GM18870 (cell line): Measurements from ENCODE around the gene TNS1.

ENCODE experiments used
- ATAC-seq: cut with Tn5 transposase; IDR thresholded peaks from one replicate; pipeline ENCODE4 v1.9.1; 2021; ENCODE audit warnings: moderate library complexity; ENCODE audit not compliant: unreplicated experiment

Gene TNS1

DNA sequence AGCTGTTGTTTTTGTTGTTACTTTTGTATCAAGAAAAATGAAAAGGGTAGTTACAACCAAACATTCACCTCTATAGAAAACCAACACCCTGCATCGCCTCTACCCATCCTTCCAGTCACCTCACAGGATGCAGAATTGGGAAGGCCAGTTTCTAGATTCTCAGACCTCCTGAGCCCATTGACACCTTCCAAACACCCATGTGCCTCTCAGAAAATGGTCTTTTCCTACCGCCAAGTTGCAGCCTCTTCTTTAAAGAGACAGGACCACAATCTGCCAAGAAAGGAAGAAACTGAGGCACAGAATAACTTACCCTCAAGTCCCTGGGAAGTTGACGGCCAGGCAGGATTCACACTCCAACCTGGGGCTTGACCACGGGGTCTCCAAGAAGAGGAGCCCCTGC, 101.4 kb downstream of the TNS1 start:
- ATAC-seq, result no peak

DNA sequence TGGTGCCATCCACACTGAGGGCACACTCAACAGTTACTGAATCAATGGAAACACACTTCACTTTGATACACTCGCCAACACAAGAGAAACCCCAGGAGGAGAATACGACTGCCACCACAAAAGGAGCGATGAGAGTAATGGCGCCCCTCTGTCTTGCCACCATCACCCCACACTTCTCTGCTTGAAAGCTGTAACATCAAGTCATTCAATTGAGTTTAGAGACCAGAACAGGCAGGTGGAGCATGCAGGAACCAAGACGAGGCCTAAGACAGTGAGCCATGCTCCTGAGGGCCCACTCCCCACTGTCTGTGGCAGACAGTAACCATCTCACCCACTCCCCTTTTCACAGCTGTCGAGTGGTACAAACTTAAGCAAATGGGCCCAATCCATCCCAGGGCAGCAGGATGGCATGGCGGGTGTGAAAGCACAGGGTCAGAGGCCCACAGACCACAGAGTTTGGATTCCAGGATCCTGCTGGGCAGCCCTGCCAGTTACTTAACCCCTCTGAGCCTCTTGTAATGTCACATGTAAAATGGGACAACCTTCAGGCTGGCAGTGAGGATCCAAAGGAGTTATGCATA, 101.9 kb downstream of the TNS1 start:
- no peak for ATAC-seq

DNA sequence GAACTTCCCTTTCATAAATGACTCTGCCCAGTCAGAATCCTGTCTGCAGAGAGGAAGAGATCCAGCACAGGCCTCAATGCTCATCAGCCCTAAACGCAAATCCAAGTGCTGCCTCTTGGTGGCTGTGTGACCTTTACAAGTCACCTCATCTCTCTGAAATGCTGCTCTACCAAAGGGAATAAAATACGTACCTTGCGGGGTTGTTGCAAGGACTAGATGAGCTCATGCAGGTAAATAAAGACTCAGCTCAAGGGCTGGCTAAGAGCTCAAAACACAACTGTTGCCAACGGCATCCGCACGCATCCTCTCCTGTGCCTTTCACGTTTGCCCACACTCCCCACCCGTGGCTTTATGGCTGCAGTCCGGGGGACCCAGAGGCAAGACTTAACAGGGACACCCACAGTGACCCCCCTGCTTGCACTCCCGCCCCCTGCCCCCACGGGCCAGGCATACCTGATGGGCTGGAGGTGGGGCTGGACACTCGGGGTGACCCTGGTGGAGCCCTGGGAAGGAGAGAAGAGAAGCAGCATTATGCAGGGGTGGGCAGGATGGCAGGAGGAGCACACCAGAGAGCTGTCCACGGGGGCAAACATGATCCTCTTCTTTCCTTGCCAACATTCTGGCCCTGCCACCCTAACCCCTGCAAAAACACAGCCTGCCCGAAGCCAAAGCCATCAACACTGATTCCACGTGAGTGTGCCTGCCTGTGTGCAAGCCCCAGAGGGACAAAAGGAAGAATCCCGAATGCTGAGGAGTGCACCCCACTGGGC, 102.6 kb downstream of the TNS1 start:
- ATAC-seq, result no peak

DNA sequence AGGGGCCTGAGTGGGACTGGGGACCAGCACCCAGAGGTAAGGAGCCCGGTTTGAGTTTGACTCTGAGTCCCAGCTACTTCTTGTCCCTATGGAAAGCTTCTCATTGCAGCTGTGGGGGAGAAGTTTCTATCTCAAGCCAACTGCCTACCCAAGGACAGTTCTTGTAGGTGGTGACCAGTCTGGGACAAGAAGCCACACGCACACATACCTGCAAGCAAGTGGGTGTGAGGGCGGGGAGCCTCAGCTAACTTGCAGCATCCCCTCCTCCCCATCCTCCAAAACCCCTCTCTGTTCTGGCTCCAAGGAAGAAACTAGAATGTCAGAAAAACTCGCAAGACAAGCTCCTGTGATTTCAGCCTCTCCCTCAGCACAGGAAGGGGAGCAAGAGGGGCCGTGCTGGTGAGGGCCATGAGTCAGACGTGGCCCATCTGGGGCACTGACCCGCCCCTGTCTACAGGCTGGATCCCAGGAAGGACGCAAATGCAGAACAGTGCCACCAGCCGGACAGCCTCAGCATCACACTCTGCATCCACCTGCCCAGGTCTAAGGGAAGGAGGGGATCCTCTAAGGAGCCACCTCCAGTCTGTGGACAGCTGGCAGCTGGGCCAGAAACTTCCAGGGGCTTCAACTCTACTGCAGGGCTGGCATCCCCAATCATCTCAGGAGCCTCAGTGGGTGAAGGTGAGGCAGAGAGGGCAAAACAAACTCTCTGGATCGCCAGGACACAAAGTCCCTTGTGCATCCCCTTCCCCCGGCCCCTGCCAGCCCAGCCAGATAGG, 103.4 kb downstream of the TNS1 start:
- no peak for ATAC-seq

DNA sequence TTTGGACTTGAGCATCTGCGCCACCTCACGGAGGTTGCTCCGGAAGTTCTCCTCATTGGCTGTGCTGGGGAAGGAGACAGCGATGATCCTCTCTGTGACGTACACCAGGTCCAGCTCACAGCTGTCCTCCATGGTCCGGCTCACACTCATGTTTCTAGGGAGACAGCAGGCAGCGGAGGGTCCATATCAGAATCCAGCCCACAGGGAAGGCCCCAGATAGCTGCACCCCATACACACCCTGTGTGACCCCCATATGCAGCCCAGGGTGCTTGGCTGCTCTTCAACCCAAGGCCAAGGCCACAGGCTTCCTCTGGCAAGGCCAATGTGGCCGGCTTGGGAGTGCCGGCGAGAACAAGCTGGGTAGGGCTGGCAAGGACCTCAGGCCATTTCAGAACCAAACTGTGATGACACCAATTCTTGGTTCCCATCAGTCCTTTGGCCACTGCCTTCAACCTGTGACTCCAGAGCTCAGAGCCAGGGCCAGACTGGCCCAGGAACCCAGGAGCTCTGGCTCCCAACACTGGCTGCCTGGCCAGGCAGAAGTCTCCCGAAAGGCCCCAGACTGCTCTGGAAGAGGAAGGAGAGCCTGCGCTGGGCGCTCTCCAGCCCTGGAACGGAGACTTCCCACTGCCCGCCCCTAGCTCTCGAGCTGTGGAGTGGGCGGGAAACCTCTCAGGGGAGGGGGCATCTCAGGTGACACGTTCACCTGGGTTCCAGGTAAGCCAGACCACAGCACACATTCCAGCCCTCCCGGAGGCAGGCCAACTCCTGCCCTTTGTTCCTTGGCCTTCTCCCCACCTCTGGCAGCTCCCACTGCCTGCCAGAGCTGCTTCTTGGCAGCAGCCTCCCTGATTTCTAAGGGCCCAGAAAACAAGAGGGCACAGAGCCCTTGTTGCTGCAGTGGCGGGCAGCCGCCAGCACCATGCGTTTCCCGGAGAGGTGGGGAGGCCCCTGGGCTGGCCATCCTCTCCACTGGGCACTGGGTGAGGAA, 104.7 kb downstream of the TNS1 start:
- no peak for ATAC-seq

DNA sequence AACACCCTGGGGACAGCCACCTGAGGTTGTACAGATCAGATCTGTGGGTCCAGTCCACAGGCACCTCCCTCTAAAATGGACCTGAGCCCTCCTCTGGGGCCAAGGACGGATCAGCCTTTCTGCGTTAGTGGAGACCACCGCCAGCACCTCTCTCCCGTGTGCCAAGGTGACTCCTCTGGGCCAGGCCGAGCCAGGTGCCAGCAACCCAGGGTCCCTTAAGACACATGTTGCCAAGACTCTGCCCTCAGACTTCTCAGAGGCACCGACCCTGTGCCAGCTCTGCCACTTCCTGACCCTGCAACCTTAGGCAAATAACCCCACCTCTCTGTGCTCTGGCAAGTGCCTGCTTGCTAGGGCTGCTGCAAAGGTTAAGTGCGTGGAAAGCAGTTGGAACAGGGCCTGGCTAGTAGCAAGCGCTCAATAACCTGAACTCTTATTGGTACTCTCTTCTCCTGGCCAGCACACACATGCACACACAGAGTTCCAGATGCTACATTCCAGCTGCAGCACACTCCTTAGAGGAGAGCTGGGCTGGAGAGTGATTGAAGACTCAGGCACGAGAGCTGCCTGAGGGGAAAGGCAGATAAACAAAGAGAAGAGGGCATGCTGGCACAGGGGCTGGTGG, 105.6 kb downstream of the TNS1 start:
- ATAC-seq, result no peak

DNA sequence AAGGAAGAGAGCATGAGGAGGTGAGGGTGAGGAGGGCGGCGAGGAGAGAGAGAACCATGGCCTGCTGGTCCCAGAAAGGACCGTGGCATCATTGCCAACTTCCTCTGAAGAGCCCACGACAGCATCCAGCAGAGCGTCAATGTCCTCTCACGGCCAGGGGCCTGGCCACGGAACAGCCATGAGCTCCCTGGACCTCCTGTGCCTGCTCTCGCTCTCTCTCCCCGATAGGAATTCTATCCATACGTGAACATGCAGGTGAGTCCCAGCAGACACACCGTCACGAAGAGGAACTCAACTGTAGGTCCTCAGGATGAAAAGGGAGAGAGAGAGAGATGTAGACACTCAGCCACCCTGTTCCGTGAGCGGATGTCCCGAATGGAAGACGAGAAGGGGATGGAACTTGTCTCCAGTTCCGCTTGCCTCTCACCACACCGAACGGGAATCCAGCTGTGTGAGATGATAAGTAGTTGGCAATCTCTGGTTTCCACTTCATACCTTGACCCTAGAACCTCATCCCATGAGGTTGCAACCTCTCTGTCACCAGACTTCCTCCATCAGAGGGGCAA, 107.6 kb downstream of the TNS1 start:
- ATAC-seq, result no peak

DNA sequence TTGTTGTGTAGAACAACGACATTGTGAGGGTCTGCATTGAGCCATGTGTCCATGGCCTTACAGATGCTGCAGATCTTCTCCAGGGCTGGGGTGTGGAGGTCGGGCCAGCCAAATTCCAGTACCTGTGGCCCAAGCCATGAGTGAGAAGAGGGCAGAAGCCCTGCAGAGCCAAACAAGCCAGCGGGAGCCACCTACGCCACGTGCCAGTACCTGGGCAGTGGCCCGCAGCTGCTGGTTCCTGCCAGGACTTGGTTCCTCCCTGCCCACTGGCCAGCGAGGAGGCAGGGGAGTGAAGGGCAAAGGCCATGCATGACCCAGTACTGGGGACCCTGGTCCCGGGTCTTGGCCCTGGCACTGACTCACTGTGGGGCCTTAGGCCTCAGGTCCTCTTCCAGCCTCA, 109.4 kb downstream of the TNS1 start:
- no peak for ATAC-seq

DNA sequence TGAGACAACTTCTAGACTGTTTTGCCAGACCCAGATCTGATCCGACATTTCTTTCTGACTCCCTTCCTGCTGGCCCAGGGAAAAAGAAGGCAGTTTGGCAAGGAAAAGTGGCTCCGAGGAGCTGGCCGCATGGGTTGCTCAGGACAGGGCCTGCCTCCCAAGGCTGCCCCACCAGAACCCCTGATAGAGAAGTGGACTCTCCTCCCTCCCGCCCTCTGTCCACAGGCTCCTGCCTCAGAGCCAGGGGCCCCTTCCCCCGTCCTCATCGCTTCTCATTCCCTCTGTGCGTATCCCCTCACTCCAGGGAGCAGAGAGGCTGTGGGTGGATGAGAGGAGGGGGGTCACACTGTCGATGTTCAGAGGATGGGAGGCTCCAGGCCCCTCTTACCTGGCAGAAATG, 110.2 kb downstream of the TNS1 start:
- no peak for ATAC-seq

DNA sequence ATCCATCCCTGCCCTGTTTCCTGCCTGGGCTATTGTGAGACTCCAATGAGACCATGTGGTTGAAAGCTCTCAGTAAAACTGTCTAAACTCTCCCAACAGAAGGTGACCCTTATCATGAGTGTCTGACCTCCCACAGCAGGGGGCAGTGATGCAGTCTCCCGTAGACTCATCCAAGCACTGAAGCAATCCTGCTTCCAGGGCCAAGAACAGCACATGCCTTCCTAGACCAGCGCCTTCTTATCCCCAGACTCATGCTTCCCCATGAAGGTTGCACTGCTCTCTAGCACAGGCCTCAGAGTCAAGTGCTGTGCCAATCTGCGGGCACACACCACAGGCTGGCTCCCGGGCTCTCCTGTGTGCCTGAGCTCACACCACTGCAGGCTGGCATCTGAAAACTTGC, 112.3 kb downstream of the TNS1 start:
- no peak for ATAC-seq

DNA sequence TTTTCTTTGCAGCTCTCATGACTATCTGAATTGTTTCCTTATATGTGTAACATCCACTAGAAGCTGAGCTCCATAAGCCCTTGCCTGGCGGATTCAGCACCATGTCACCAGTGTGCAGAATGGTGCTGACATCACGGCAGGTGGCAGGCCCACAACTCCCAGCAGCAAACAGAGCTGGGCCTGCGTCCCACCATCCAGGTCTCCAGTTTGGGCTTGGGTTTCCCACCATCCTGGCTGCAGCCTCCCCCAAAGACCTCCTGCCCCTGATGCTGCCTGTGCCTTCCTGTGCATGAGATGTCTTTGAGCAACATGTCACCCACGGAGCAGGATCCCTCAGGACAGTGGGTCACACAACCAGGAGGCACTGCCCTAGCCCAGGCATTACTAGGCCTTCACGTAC, 113.1 kb downstream of the TNS1 start:
- ATAC-seq, result no peak

DNA sequence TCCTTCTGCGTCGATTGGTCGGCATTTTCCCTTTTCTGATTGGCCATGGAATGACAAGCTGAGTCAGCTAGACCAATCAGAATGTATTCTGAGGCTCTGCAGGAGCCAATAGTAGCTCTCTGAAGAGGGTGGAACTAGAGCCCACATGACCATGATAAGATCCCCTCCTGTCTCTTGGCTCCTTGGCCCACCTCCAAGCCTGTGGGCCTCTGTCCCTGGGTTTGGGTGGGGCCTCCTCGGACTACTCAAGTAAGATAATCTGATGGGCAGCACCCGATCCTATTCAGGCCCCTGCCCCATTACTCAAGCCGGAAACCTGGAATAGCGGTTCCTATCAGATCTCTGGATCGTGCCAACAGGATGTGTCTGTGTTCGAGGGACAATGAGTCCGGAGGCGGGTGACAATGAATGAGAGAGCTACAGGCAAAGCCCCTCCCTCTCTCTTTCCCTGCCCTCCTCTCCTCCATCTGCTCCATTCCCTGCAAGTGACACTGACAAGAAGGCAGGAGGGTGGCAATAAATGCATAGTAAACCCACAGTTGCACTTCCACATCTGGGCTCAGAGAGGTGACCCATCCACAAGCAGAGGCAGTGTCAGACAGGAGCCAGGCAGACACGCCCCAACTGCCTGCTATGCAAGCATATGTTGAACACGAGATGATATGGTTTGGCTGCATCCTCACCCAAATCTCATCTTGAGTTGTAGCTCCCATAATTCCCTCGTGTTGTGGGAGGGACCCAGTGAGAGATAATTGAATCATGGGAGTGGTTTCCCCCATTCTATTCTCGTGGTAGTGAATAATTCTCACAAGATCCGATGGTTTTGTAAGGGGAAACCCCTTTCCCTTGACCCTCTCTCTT, 114.7 kb downstream of the TNS1 start:
- no peak for ATAC-seq

DNA sequence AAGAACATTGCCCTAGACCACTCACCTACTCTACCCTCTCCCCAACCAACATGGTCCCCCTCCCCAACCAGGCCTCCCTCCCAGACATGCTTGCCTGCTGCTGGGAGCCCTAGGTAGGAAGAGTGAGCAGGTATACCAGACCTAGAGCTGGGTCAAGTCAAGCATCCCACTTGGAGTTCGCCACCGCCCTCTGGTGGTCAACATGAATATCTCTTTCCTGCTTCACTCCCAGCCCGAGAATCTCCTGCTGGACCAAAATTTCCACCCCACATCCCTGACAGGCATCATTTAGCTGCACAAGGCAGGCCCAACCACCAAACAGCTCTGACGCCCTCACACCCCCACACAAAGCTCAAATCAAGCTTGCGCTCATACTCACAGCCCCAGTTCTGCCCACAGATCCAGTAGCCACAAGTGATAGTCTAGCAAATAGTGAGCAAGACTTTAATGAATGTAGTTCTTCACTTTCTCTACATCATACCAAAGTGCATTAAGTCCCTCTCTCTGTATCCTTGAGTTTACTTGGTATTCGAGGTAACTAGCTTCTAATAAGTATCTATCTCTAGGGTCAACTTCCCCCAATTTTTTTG, 116.0 kb downstream of the TNS1 start:
- no peak for ATAC-seq

DNA sequence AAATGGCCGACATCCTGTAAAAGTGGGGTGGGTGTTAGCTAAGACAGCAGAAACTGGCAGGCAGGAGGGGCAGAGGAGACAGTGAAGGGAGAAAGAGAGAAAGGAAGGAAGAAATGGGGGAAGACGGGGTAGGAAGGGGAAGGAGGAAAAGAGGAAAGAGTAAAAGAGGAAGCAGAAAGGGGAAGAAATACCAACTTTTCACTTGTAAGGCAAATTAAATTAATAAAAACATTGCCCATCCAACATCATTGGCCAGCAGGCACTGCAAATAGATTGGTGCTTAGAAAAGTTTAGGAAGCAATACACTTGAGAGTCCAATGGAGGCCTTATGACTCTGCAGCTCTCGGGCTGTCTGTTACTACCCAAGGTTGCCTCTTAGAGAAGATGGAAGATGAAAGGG, 116.7 kb downstream of the TNS1 start:
- ATAC-seq, result no peak

DNA sequence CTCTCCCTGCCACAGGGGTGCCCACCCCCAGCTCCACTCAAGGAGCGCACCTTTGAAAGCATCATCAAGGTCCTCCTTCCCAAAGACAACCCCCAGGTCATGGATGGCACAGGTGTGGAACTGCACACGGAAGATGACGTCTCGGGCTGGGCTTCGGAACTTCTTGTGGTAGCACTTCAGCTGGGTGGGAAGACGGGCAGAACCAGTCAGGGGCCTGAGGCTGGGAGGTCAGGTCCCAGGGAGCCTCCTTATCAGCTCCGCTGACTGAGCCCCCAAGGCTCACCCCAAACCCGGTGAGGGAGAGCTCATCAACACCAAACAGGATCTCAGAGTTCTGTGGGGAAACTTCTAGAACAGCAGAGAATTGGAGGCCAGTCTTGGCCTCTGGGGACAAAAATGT, 117.8 kb downstream of the TNS1 start:
- ATAC-seq, result no peak

DNA sequence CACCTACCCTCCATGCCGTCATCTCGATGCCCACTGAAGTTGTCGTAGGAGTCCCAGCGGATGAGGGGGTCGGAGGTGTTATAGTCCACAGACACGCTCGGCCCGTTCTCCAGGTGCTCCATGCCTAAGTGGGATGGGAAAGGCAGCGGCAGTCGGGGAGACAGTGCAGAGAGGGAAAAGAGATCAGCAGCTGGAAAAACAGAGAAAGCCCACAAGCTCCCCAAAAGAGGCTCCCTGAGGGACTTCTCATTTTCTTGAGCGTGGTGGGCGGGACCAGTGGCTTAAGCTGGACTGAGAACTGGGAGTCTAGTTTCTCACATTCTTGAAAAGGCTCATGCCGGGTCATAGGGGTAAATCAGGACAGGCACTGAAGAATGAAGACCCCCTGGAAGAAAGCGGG, 121.9 kb downstream of the TNS1 start:
- ATAC-seq, result no peak

DNA sequence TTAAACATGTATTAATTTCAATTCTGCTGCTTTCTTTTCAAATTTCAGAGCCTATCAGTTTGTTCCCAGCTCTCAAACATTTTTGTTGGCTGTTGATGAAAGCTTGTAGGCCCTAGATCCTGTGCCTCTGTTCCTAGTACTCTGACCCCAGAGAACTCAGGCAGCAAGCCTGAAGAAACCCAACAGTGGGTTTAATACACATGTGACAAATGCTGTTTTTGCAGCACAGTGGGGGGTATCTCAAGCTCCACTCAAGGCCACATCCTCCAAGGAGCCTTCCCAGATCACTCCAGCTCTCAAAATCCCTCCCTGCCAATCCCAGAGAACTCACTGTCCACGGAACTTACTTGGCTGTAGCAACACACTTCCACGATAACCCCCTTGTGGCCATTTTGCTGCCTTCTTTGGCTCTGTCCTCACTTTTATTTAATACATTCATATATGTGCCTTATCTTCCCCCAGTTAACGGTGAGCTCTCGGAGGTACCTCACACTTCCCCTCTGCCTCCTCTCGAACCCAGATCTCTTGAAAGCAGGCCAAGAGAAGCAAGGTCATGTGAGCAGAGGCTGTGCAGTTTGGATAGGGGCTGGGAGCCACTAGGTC, 122.4 kb downstream of the TNS1 start:
- ATAC-seq, result no peak

DNA sequence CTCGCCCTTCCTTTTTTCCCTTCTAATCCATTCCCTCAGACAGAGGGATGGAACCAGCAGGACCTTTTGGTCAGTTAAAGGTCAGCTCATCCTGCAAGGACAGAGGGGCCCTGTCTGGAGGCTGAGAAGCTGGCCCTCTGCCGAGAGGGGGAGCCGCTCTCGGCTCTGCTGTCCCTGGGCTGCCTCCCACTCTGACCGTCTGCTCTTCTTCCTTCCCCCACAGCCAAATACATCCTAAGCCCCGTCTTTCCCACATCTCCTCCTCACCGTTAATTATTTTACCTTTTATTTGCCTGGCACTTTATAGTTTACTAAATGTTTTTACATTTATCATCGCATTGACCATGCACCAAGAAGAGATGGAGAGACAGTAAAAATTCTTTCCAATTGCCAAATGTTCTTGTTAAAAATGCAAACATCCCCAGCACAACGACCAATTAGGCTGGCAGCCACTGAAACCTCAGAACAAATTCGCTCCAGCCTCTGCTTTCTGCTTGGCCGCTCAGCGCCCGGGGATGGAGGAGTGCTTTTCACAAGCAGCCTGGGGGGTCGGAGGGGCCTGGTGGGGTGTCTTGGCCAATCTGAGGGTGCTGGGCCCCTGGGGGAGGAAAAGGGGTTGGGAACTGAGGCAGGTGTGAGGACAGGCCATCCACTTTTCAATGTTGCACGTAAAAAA, 123.7 kb downstream of the TNS1 start:
- ATAC-seq, result no peak
